Brain microvascular endothelial cell (primary cell): ENCODE data around the gene STK4.

Experiments
- DNase-seq: peaks from one replicate; pipeline ENCODE4 v3.0.0-alpha.2; 2020
- H3K27ac ChIP-seq: fragments of 250-450 bp; sonication (Bioruptor Pico); 2 replicates; pipeline ENCODE4 v1.5.1; 2020; ENCODE audit warnings: mild to moderate bottlenecking, moderate library complexity
- H3K27me3 ChIP-seq: fragments of 250-450 bp; sonication (Bioruptor Pico); replicated peaks from 2 replicates; pipeline ENCODE4 v1.5.1; 2020; ENCODE audit warnings: mild to moderate bottlenecking
- H3K36me3 ChIP-seq: fragments of 250-450 bp; sonication (Bioruptor Pico); replicated peaks from 2 replicates; pipeline ENCODE4 v1.5.1; 2020; ENCODE audit warnings: mild to moderate bottlenecking
- H3K4me3 ChIP-seq: 2 replicates; pipeline ENCODE4 v1.5.1; 2011; ENCODE audit warnings: low read depth, mild to moderate bottlenecking, control low read depth, low read length, moderate library complexity
- CTCF ChIP-seq: IDR thresholded peaks from 2 replicates; pipeline ENCODE4 v1.5.1; 2011; ENCODE audit warnings: low read depth, mild to moderate bottlenecking, moderate library complexity, low read length, control low read depth, inconsistent platforms; ENCODE audit errors: missing control alignments
- in situ Hi-C: cut with HindIII; loops from 2 replicates; pipeline ENCODE4 v1.10.0; 2017; ENCODE audit warnings: low sequenced_read_pairs, low pct_ligation_motif_present

The STK4 gene

GRCh38 chr20:45105317-45105716, 139.0 kb downstream of the STK4 start:
- TF ChIP-seq CTCF = no peak
- H3K27me3 ChIP-seq = no peaks in the 10 kb centered on the region
- in situ Hi-C loops = no loop called here
- H3K27ac ChIP-seq = no peak overlapping the region
- DNase-seq = no peak
- no peak overlapping the region for H3K4me3 ChIP-seq
- no peaks in the 10 kb centered on the region for H3K36me3 ChIP-seq

- Histone ChIP-seq H3K27me3 (no peaks in the 10 kb centered on the region), H3K4me3 (no peak overlapping the region)
- in situ Hi-C loops = no loop called here
Measured at GRCh38 chr20:45109634-45110033, 143.3 kb downstream of the STK4 start.

GRCh38 chr20:45110301-45110700, 144.0 kb downstream of the STK4 start:
- in situ Hi-C loops = no loop called here
- H3K36me3 ChIP-seq = no peaks in the 10 kb centered on the region
- no peak for TF ChIP-seq CTCF
- H3K27me3 ChIP-seq = no peaks in the 10 kb centered on the region
- H3K4me3 ChIP-seq = no peak overlapping the region
- no peak for DNase-seq
- no peak overlapping the region for H3K27ac ChIP-seq

More at GRCh38 chr20:45109634-45110033, 143.3 kb downstream of the STK4 start:
- no peak for DNase-seq
- H3K27ac ChIP-seq = no peak overlapping the region
- H3K36me3 ChIP-seq = no peaks in the 10 kb centered on the region
- TF ChIP-seq CTCF = no peak

GRCh38 chr20:45111285-45111684, 145.0 kb downstream of the STK4 start:
- no peaks in the 10 kb centered on the region for H3K27me3 ChIP-seq
- DNase-seq = no peak
- in situ Hi-C loops = no loop called here
- H3K4me3 ChIP-seq = no peak overlapping the region
- H3K27ac ChIP-seq = no peak overlapping the region
- H3K36me3 ChIP-seq = no peaks in the 10 kb centered on the region
- TF ChIP-seq CTCF = no peak

- no peaks in the 10 kb centered on the region for H3K27me3 ChIP-seq
- H3K27ac ChIP-seq = no peak overlapping the region
- H3K36me3 ChIP-seq = no peaks in the 10 kb centered on the region
- TF ChIP-seq CTCF = peak; percentile 69
- in situ Hi-C loops = no loop called here
- no peak overlapping the region for H3K4me3 ChIP-seq
- DNase-seq = no peak
Measured at GRCh38 chr20:45111799-45112471, 145.6 kb downstream of the STK4 start.

GRCh38 chr20:45112754-45113153, 146.4 kb downstream of the STK4 start:
- no peak for TF ChIP-seq CTCF
- no peak for DNase-seq
- Histone ChIP-seq H3K27me3 (no peaks in the 10 kb centered on the region), H3K27ac (no peak overlapping the region), H3K4me3 (no peak overlapping the region), H3K36me3 (no peaks in the 10 kb centered on the region)
- in situ Hi-C loops = no loop called here
